OCI-LY3 (cell line): ENCODE data around the gene INSIG1.

Experiments used
- CTCF ChIP-seq: fragments of 200-600, 300-600 bp; sonication (generic); IDR thresholded peaks from 2 replicates; pipeline ENCODE4 v1.5.1; 2014; ENCODE audit warnings: antibody characterized with exemption, low read length, low read depth
- EZH2phosphoT487 ChIP-seq: fragments of 200-600 bp; shearing (Covaris generic); IDR thresholded peaks from 2 replicates; pipeline ENCODE4 v1.6.1; 2018; ENCODE audit warnings: antibody characterized with exemption, mixed run types, low read depth

- TF ChIP-seq CTCF (no peak), EZH2phosphoT487 (no peak)
Measured at GRCh38 chr7:155285423-155285822, 12.3 kb upstream of the INSIG1 start.
